ENCODE data around the gene RARG.
A peak's percentile ranks its signal among the peaks of the same experiment; 100 is the strongest.
"Not testable (repeated sequence)": the region's sequence is repeated elsewhere in the genome, so short reads cannot be mapped to it uniquely, and the experiment has no call there.

Gene RARG

GRCh38 chr12:53204351-53204750 lies 27.7 kb downstream of the RARG start:
- TF ChIP-seq CTCF (IDR thresholded peaks at IDR 0.05; ENCODE audit: borderline replicate concordance, control extremely low read depth, extremely low read depth, insufficient read depth, missing control alignments) = no peak
- in situ Hi-C loops (cut with MboI; ENCODE audit: low sequenced_read_pairs, unreplicated experiment) = no loop called here
- DNase-seq (ENCODE audit: low spot score) = no peak

- in situ Hi-C loops (cut with MboI; ENCODE audit: low sequenced_read_pairs, unreplicated experiment); DNase-seq (ENCODE audit: low spot score): not testable (repeated sequence)
Observed at GRCh38 chr12:53202316-53202715, 29.7 kb downstream of the RARG start.

GRCh38 chr12:53201639-53202038 lies 30.4 kb downstream of the RARG start:
- in situ Hi-C loops (cut with MboI; ENCODE audit: low sequenced_read_pairs, unreplicated experiment) = no loop called here
- no peak for DNase-seq (ENCODE audit: low spot score)
- no peak for TF ChIP-seq CTCF (IDR thresholded peaks at IDR 0.05; ENCODE audit: borderline replicate concordance, control extremely low read depth, extremely low read depth, insufficient read depth, missing control alignments)

- TF ChIP-seq CTCF (IDR thresholded peaks at IDR 0.05; ENCODE audit: borderline replicate concordance, control extremely low read depth, extremely low read depth, insufficient read depth, missing control alignments) = no peak
- no peak for DNase-seq (ENCODE audit: low spot score)
- in situ Hi-C loops (cut with MboI; ENCODE audit: low sequenced_read_pairs, unreplicated experiment) = no loop called here
Observed at GRCh38 chr12:53201177-53201541, 30.9 kb downstream of the RARG start.

GRCh38 chr12:53200458-53201176 lies 31.4 kb downstream of the RARG start:
- in situ Hi-C loops (cut with MboI; ENCODE audit: low sequenced_read_pairs, unreplicated experiment) = no loop called here
- TF ChIP-seq CTCF (IDR thresholded peaks at IDR 0.05; ENCODE audit: borderline replicate concordance, control extremely low read depth, extremely low read depth, insufficient read depth, missing control alignments) = no peak
- DNase-seq (ENCODE audit: low spot score) = peak; percentile 60

GRCh38 chr12:53200107-53200457 lies 31.9 kb downstream of the RARG start:
- DNase-seq (ENCODE audit: low spot score) = no peak
- TF ChIP-seq CTCF (IDR thresholded peaks at IDR 0.05; ENCODE audit: borderline replicate concordance, control extremely low read depth, extremely low read depth, insufficient read depth, missing control alignments) = no peak
- in situ Hi-C loops (cut with MboI; ENCODE audit: low sequenced_read_pairs, unreplicated experiment) = no loop called here

GRCh38 chr12:53199700-53200099 lies 32.3 kb downstream of the RARG start:
- no peak for TF ChIP-seq CTCF (IDR thresholded peaks at IDR 0.05; ENCODE audit: borderline replicate concordance, control extremely low read depth, extremely low read depth, insufficient read depth, missing control alignments)
- in situ Hi-C loops (cut with MboI; ENCODE audit: low sequenced_read_pairs, unreplicated experiment) = no loop called here
- no peak for DNase-seq (ENCODE audit: low spot score)
